Activated CD8-positive, alpha-beta memory T cell treated with anti-CD3 and anti-CD28 coated beads for 24 hours (primary cell): Measurements from ENCODE around the gene CREB3.

Source experiments
- DNase-seq: peaks from one replicate; pipeline ENCODE4 v3.0.0-alpha.2; 2020

The CREB3 gene

GRCh38 chr9:35703906-35704672 is 28.4 kb upstream of the CREB3 start:
- DNase-seq = no peak

- no peak for DNase-seq
Measured at GRCh38 chr9:35705372-35705771, 27.1 kb upstream of the CREB3 start.

- no peak for DNase-seq
Measured at GRCh38 chr9:35705836-35706430, 26.5 kb upstream of the CREB3 start.

GRCh38 chr9:35706951-35707350 is 25.5 kb upstream of the CREB3 start:
- DNase-seq = no peak

- DNase-seq = no peak
Measured at GRCh38 chr9:35708146-35708545, 24.3 kb upstream of the CREB3 start.

GRCh38 chr9:35710818-35711500 is 21.5 kb upstream of the CREB3 start:
- no peak for DNase-seq

- DNase-seq = no peak
Measured at GRCh38 chr9:35711501-35712428, 20.7 kb upstream of the CREB3 start.

GRCh38 chr9:35712762-35713400 is 19.6 kb upstream of the CREB3 start:
- DNase-seq = no peak

- DNase-seq = no peak
Measured at GRCh38 chr9:35713578-35713977, 18.9 kb upstream of the CREB3 start.

- DNase-seq = no peak
Measured at GRCh38 chr9:35714123-35714522, 18.3 kb upstream of the CREB3 start.

- DNase-seq = no peak
Measured at GRCh38 chr9:35714579-35715252, 17.8 kb upstream of the CREB3 start.

- no peak for DNase-seq
Measured at GRCh38 chr9:35716230-35716629, 16.2 kb upstream of the CREB3 start.

- DNase-seq = no peak
Measured at GRCh38 chr9:35717132-35717870, 15.2 kb upstream of the CREB3 start.

- no peak for DNase-seq
Measured at GRCh38 chr9:35718721-35719511, 13.6 kb upstream of the CREB3 start.

GRCh38 chr9:35719546-35719945 is 12.9 kb upstream of the CREB3 start:
- no peak for DNase-seq

GRCh38 chr9:35723426-35723825 is 9.0 kb upstream of the CREB3 start:
- no peak for DNase-seq

- DNase-seq = no peak
Measured at GRCh38 chr9:35723908-35724307, 8.6 kb upstream of the CREB3 start.

- no peak for DNase-seq
Measured at GRCh38 chr9:35725362-35725761, 7.1 kb upstream of the CREB3 start.

GRCh38 chr9:35726931-35727330 is 5.5 kb upstream of the CREB3 start:
- no peak for DNase-seq

GRCh38 chr9:35727676-35728040 is 4.8 kb upstream of the CREB3 start:
- no peak for DNase-seq
